G401.6 (cell line): ENCODE measurements around the gene C16orf46.
A peak's percentile ranks its signal among the peaks of the same experiment; 100 is the strongest.
"Not testable (repeated sequence)": the region's sequence is repeated elsewhere in the genome, so short reads cannot be mapped to it uniquely, and the experiment has no call there.

Source experiments
- FAIRE-seq: peaks from 2 replicates; lab custom pipeline; 2012; peaks lifted over from hg19 to GRCh38; lab: Jason Lieb, UNC

The C16orf46 gene

GRCh38 chr16:81077076-81077940 is at the start of gene C16orf46:
TSS of gene C16orf46 (minus strand) at chr16:81077238. CDS start at chr16:81063955, 13,283 bp downstream.
- FAIRE-seq, result peak; percentile 62

- no peak for FAIRE-seq
These were observed 46.2 kb upstream of the C16orf46 start for GRCh38 chr16:81123092-81123852.

- no peak for FAIRE-seq
These were observed 44.5 kb upstream of the C16orf46 start for GRCh38 chr16:81121474-81121990.

- FAIRE-seq, result no peak
These were observed 40.4 kb upstream of the C16orf46 start for GRCh38 chr16:81117436-81117835.

GRCh38 chr16:81116285-81116684 is 39.2 kb upstream of the C16orf46 start:
- FAIRE-seq, result no peak

GRCh38 chr16:81112453-81112852 is 35.4 kb upstream of the C16orf46 start:
- FAIRE-seq, result no peak

GRCh38 chr16:81109274-81109673 is 32.2 kb upstream of the C16orf46 start:
- FAIRE-seq, result not testable (repeated sequence)

- no peak for FAIRE-seq
These were observed 30.5 kb upstream of the C16orf46 start for GRCh38 chr16:81107511-81107910.

- FAIRE-seq, result no peak
These were observed 29.9 kb upstream of the C16orf46 start for GRCh38 chr16:81106826-81107503.

- no peak for FAIRE-seq
These were observed 28.9 kb upstream of the C16orf46 start for GRCh38 chr16:81105946-81106345.

GRCh38 chr16:81101702-81102101 is 24.7 kb upstream of the C16orf46 start:
- FAIRE-seq, result no peak

- no peak for FAIRE-seq
These were observed 22.9 kb upstream of the C16orf46 start for GRCh38 chr16:81099958-81100357.

- FAIRE-seq, result no peak
These were observed 20.2 kb upstream of the C16orf46 start for GRCh38 chr16:81097230-81097629.

GRCh38 chr16:81096715-81097208 is 19.7 kb upstream of the C16orf46 start:
- no peak for FAIRE-seq

- FAIRE-seq, result peak; percentile 96
These were observed 19.1 kb upstream of the C16orf46 start, which contains the start of gene GCSH for GRCh38 chr16:81095953-81096714. TSS of gene GCSH (minus strand) at chr16:81096395. CDS start at chr16:81096278, 117 bp downstream.

- FAIRE-seq, result no peak
These were observed 18.6 kb upstream of the C16orf46 start for GRCh38 chr16:81095653-81095952.

GRCh38 chr16:81094771-81095251 is 17.8 kb upstream of the C16orf46 start:
- FAIRE-seq, result no peak

GRCh38 chr16:81088836-81089235 is 11.8 kb upstream of the C16orf46 start:
- FAIRE-seq, result no peak

- no peak for FAIRE-seq
These were observed 4.0 kb upstream of the C16orf46 start for GRCh38 chr16:81081014-81081413.

GRCh38 chr16:81080233-81080632 is 3.2 kb upstream of the C16orf46 start:
- FAIRE-seq, result no peak

- peak; percentile 91 for FAIRE-seq
These were observed 417 bp downstream of the C16orf46 start for GRCh38 chr16:81076566-81077075.
